GM23338 (cell line): ENCODE measurements around the gene GDAP1L1. TPM values are rescaled to one million over a fixed set of nuclear protein-coding genes. Genes with fewer than 3 reads are reported as not detected.

Source experiments
- ATAC-seq: fragments of 200-7000 bp; cut with Tn5 transposase; 3 replicates; pipeline ENCODE4 v1.9.1; 2020
- DNase-seq: peaks from one replicate; pipeline ENCODE4 v3.0.0-alpha.2; 2015; ENCODE audit warnings: low spot score
- H2AFZ ChIP-seq: fragments of 200-600 bp; sonication (generic); 2 replicates; pipeline ENCODE4 v1.8.0; 2016; ENCODE audit warnings: antibody characterized with exemption, mild to moderate bottlenecking, moderate library complexity
- H3F3A ChIP-seq: fragments of 200-600 bp; sonication (generic); replicated peaks from 2 replicates; pipeline ENCODE4 v1.8.0; 2017; ENCODE audit warnings: antibody characterized with exemption, mixed run types, low read depth
- H3K27ac ChIP-seq: fragments of 200-600 bp; sonication (generic); 2 replicates; pipeline ENCODE4 v1.6.1; 2016; ENCODE audit warnings: low read depth
- H3K27me3 ChIP-seq: fragments of 200-600 bp; sonication (generic); 2 replicates; pipeline ENCODE4 v1.8.0; 2016; ENCODE audit warnings: mild to moderate bottlenecking, mixed run types, moderate library complexity; ENCODE audit not compliant: insufficient read depth
- H3K36me3 ChIP-seq: fragments of 200-600 bp; sonication (generic); 2 replicates; pipeline ENCODE4 v1.8.0; 2016; ENCODE audit warnings: mild to moderate bottlenecking; ENCODE audit not compliant: insufficient read depth
- H3K4me1 ChIP-seq: fragments of 200-600 bp; sonication (generic); 2 replicates; pipeline ENCODE4 v1.8.0; 2016; ENCODE audit warnings: mild to moderate bottlenecking, moderate library complexity; ENCODE audit not compliant: insufficient read depth
- H3K4me2 ChIP-seq: fragments of 200-600 bp; sonication (generic); 2 replicates; pipeline ENCODE4 v1.7.1; 2017; ENCODE audit warnings: mixed run types
- H3K4me3 ChIP-seq: fragments of 200-600 bp; sonication (generic); 2 replicates; pipeline ENCODE4 v1.6.1; 2016; ENCODE audit warnings: mixed run types
- H3K79me2 ChIP-seq: fragments of 200-600 bp; sonication (generic); replicated peaks from 2 replicates; pipeline ENCODE4 v1.8.0; 2017; ENCODE audit warnings: mild to moderate bottlenecking; ENCODE audit not compliant: insufficient read depth
- H3K9me2 ChIP-seq: fragments of 200-600 bp; sonication (generic); 2 replicates; pipeline ENCODE4 v1.8.0; 2017; ENCODE audit not compliant: insufficient read depth
- H4K20me1 ChIP-seq: fragments of 200-600 bp; sonication (generic); replicated peaks from 2 replicates; pipeline ENCODE4 v1.8.0; 2017; ENCODE audit warnings: mild to moderate bottlenecking; ENCODE audit not compliant: insufficient read depth
- H3K27ac Mint-ChIP-seq: 2 replicates; pipeline ENCODE4 v1.8.0; 2020; ENCODE audit warnings: inconsistent platforms, mild to moderate bottlenecking, moderate library complexity, mixed read lengths
- H3K27me3 Mint-ChIP-seq: 3 replicates; pipeline ENCODE4 v1.8.0; 2022; ENCODE audit warnings: low read depth, mild to moderate bottlenecking, moderate library complexity, mixed read lengths, inconsistent platforms; ENCODE audit not compliant: insufficient read depth, poor library complexity
- H3K36me3 Mint-ChIP-seq: 3 replicates; pipeline ENCODE4 v1.8.0; 2021; ENCODE audit warnings: low read depth, mild to moderate bottlenecking, inconsistent platforms, moderate library complexity, mixed read lengths
- H3K4me1 Mint-ChIP-seq: 3 replicates; pipeline ENCODE4 v1.8.0; 2020; ENCODE audit warnings: mild to moderate bottlenecking, inconsistent platforms, mixed read lengths
- H3K4me3 Mint-ChIP-seq: 3 replicates; pipeline ENCODE4 v1.8.0; 2021; ENCODE audit warnings: moderate library complexity, mild to moderate bottlenecking, inconsistent platforms, mixed read lengths
- H3K9me3 Mint-ChIP-seq: 3 replicates; pipeline ENCODE4 v1.8.0; 2020; ENCODE audit warnings: moderate library complexity, mild to moderate bottlenecking, inconsistent platforms, mixed read lengths
- CREB1 ChIP-seq: fragments of 250-450 bp; sonication (Bioruptor Pico); IDR thresholded peaks from 2 replicates; pipeline ENCODE4 v1.5.0; 2020; ENCODE audit warnings: low read depth, mild to moderate bottlenecking, moderate library complexity
- EZH2 ChIP-seq: fragments of 200-600 bp; sonication (generic); IDR thresholded peaks from one replicate; pipeline ENCODE4 v1.8.0; 2017; ENCODE audit warnings: antibody characterized with exemption, mild to moderate bottlenecking, low read depth; ENCODE audit not compliant: unreplicated experiment
- EZH2phosphoT487 ChIP-seq: fragments of 200-600 bp; sonication (generic); IDR thresholded peaks from one replicate; pipeline ENCODE4 v1.8.1; 2018; ENCODE audit warnings: antibody characterized with exemption; ENCODE audit not compliant: unreplicated experiment
- JUNB ChIP-seq: IDR thresholded peaks from one replicate; pipeline ENCODE4 v1.6.1; 2016; ENCODE audit warnings: antibody characterized with exemption; ENCODE audit not compliant: unreplicated experiment
- NANOG ChIP-seq: IDR thresholded peaks from 2 replicates; pipeline ENCODE4 v1.6.1; 2016; ENCODE audit warnings: antibody characterized with exemption, borderline replicate concordance
- POLR2AphosphoS5 ChIP-seq: IDR thresholded peaks from 2 replicates; pipeline ENCODE4 v1.6.1; 2016; ENCODE audit warnings: antibody characterized with exemption, low read depth
- STAT1 ChIP-seq: IDR thresholded peaks from one replicate; pipeline ENCODE4 v1.6.1; 2016; ENCODE audit warnings: antibody characterized with exemption; ENCODE audit not compliant: unreplicated experiment
- ZNF114 ChIP-seq: fragments of 250-450 bp; sonication (Bioruptor Pico); IDR thresholded peaks from 2 replicates; pipeline ENCODE4 v1.5.0; 2020; ENCODE audit warnings: mild to moderate bottlenecking, moderate library complexity
- ZNF331 ChIP-seq: fragments of 250-450 bp; sonication (Bioruptor Pico); IDR thresholded peaks from 2 replicates; pipeline ENCODE4 v1.5.0; 2020; ENCODE audit warnings: low read depth, mild to moderate bottlenecking, moderate library complexity
- polyA plus RNA-seq: library from polyadenylated mRNA; unstranded; fragments of >200 nt; fragmentation: Nextera tagmentation; extraction: Ambion mirVana; gene quantifications from 2 replicates; pipeline ENCODE4 v1.2.1, GENCODE V29; 2016
- total RNA-seq: library from RNA; depleted of rRNA; stranded (reverse); fragments of >200 nt; shearing (Covaris generic); gene quantifications from 2 replicates; pipeline ENCODE4 v1.2.3, GENCODE V29; 2014
- TF ChIP-seq, protein P1 (sequence below): fragments of 250-450 bp; sonication (Bioruptor Pico); IDR thresholded peaks from 2 replicates; pipeline ENCODE4 v1.5.0; 2020; ENCODE audit warnings: mild to moderate bottlenecking, moderate library complexity
- TF ChIP-seq, protein P2 (sequence below): IDR thresholded peaks from 2 replicates; pipeline ENCODE4 v1.6.1; 2016; ENCODE audit warnings: antibody characterized with exemption
- TF ChIP-seq, protein P3 (sequence below): IDR thresholded peaks from one replicate; pipeline ENCODE4 v1.6.1; 2018; ENCODE audit warnings: antibody characterized with exemption; ENCODE audit not compliant: unreplicated experiment
- TF ChIP-seq, protein P4 (sequence below), 2 experiments: fragments of 200-600 bp in 1 of 2; sonication (generic) in 1 of 2; conservative IDR thresholded peaks; 2 replicates each; pipeline versions ENCODE4 v1.5.1 to v1.6.1; 2016 to 2017; ENCODE audit warnings: antibody characterized with exemption in 2 of 2, low read depth in 2 of 2, mild to moderate bottlenecking in 2 of 2, moderate library complexity in 1 of 2

The GDAP1L1 gene
- total and polyA plus RNA-seq, 2 experiments from 2014 or later = 4.5 to 11.2 TPM

DNA sequence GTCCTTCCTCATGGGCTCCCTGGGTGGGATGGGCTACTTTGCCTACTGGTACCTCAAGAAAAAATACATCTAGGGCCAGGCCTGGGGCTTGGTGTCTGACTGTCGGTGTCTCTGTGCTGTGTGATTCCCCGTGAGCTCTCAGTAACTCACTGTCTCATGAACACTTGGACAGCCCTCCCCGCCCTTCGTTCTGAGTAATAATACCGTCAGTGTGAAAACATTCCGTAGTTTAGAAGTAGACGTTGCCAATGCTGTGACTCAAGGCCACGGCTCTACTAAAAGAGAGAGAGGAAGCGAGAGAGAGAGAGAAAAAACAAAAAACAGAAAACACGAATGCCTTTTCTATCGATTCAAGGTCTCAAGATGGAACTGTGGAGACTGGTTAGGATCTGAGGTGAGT lies 32.1 kb downstream of the GDAP1L1 start:
- H3K27me3 Mint-ChIP-seq = no peaks in the 10 kb centered on the region
- no peaks in the 10 kb centered on the region for H3F3A ChIP-seq
- H3K4me1 Mint-ChIP-seq = no peaks in the 10 kb centered on the region
- H2AFZ ChIP-seq = no peak overlapping the region
- H3K4me1 ChIP-seq = no peaks in the 10 kb centered on the region
- no peaks in the 10 kb centered on the region for H3K9me3 Mint-ChIP-seq
- no peak overlapping the region for H3K4me3 Mint-ChIP-seq
- H3K27ac ChIP-seq = no peak overlapping the region
- ATAC-seq (no peak), DNase-seq (no peak)
- no peaks in the 10 kb centered on the region for H3K27me3 ChIP-seq
- H3K79me2 ChIP-seq = no peaks in the 10 kb centered on the region
- no peak overlapping the region for H3K4me3 ChIP-seq
- H4K20me1 ChIP-seq = no peaks in the 10 kb centered on the region; the same call in 1 of the 2 replicates
- no peak for TF ChIP-seq NANOG
- no peak for TF ChIP-seq STAT1
- TF ChIP-seq, protein P1, sequence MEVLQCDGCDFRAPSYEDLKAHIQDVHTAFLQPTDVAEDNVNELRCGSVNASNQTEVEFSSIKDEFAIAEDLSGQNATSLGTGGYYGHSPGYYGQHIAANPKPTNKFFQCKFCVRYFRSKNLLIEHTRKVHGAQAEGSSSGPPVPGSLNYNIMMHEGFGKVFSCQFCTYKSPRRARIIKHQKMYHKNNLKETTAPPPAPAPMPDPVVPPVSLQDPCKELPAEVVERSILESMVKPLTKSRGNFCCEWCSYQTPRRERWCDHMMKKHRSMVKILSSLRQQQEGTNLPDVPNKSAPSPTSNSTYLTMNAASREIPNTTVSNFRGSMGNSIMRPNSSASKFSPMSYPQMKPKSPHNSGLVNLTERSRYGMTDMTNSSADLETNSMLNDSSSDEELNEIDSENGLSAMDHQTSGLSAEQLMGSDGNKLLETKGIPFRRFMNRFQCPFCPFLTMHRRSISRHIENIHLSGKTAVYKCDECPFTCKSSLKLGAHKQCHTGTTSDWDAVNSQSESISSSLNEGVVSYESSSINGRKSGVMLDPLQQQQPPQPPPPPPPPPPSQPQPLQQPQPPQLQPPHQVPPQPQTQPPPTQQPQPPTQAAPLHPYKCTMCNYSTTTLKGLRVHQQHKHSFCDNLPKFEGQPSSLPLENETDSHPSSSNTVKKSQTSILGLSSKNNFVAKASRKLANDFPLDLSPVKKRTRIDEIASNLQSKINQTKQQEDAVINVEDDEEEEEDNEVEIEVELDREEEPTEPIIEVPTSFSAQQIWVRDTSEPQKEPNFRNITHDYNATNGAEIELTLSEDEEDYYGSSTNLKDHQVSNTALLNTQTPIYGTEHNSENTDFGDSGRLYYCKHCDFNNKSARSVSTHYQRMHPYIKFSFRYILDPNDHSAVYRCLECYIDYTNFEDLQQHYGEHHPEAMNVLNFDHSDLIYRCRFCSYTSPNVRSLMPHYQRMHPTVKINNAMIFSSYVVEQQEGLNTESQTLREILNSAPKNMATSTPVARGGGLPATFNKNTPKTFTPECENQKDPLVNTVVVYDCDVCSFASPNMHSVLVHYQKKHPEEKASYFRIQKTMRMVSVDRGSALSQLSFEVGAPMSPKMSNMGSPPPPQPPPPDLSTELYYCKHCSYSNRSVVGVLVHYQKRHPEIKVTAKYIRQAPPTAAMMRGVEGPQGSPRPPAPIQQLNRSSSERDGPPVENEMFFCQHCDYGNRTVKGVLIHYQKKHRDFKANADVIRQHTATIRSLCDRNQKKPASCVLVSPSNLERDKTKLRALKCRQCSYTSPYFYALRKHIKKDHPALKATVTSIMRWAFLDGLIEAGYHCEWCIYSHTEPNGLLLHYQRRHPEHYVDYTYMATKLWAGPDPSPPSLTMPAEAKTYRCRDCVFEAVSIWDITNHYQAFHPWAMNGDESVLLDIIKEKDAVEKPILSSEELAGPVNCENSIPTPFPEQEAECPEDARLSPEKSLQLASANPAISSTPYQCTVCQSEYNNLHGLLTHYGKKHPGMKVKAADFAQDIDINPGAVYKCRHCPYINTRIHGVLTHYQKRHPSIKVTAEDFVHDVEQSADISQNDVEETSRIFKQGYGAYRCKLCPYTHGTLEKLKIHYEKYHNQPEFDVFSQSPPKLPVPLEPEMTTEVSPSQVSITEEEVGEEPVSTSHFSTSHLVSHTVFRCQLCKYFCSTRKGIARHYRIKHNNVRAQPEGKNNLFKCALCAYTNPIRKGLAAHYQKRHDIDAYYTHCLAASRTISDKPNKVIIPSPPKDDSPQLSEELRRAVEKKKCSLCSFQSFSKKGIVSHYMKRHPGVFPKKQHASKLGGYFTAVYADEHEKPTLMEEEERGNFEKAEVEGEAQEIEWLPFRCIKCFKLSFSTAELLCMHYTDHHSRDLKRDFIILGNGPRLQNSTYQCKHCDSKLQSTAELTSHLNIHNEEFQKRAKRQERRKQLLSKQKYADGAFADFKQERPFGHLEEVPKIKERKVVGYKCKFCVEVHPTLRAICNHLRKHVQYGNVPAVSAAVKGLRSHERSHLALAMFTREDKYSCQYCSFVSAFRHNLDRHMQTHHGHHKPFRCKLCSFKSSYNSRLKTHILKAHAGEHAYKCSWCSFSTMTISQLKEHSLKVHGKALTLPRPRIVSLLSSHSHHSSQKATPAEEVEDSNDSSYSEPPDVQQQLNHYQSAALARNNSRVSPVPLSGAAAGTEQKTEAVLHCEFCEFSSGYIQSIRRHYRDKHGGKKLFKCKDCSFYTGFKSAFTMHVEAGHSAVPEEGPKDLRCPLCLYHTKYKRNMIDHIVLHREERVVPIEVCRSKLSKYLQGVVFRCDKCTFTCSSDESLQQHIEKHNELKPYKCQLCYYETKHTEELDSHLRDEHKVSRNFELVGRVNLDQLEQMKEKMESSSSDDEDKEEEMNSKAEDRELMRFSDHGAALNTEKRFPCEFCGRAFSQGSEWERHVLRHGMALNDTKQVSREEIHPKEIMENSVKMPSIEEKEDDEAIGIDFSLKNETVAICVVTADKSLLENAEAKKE = no peak
- TF ChIP-seq ZNF114 (CRISPR knock-in tag) = no peak
- no peak for TF ChIP-seq CREB1
- TF ChIP-seq, protein P2, sequence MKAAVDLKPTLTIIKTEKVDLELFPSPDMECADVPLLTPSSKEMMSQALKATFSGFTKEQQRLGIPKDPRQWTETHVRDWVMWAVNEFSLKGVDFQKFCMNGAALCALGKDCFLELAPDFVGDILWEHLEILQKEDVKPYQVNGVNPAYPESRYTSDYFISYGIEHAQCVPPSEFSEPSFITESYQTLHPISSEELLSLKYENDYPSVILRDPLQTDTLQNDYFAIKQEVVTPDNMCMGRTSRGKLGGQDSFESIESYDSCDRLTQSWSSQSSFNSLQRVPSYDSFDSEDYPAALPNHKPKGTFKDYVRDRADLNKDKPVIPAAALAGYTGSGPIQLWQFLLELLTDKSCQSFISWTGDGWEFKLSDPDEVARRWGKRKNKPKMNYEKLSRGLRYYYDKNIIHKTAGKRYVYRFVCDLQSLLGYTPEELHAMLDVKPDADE = no peak
- no peak for TF ChIP-seq POLR2AphosphoS5
- no peak for TF ChIP-seq JUNB
- no peak for TF ChIP-seq ZNF331 (CRISPR knock-in tag)
- TF ChIP-seq, protein P3, sequence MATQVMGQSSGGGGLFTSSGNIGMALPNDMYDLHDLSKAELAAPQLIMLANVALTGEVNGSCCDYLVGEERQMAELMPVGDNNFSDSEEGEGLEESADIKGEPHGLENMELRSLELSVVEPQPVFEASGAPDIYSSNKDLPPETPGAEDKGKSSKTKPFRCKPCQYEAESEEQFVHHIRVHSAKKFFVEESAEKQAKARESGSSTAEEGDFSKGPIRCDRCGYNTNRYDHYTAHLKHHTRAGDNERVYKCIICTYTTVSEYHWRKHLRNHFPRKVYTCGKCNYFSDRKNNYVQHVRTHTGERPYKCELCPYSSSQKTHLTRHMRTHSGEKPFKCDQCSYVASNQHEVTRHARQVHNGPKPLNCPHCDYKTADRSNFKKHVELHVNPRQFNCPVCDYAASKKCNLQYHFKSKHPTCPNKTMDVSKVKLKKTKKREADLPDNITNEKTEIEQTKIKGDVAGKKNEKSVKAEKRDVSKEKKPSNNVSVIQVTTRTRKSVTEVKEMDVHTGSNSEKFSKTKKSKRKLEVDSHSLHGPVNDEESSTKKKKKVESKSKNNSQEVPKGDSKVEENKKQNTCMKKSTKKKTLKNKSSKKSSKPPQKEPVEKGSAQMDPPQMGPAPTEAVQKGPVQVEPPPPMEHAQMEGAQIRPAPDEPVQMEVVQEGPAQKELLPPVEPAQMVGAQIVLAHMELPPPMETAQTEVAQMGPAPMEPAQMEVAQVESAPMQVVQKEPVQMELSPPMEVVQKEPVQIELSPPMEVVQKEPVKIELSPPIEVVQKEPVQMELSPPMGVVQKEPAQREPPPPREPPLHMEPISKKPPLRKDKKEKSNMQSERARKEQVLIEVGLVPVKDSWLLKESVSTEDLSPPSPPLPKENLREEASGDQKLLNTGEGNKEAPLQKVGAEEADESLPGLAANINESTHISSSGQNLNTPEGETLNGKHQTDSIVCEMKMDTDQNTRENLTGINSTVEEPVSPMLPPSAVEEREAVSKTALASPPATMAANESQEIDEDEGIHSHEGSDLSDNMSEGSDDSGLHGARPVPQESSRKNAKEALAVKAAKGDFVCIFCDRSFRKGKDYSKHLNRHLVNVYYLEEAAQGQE = no peak
- no peak for TF ChIP-seq EZH2
- TF ChIP-seq, protein P4, sequence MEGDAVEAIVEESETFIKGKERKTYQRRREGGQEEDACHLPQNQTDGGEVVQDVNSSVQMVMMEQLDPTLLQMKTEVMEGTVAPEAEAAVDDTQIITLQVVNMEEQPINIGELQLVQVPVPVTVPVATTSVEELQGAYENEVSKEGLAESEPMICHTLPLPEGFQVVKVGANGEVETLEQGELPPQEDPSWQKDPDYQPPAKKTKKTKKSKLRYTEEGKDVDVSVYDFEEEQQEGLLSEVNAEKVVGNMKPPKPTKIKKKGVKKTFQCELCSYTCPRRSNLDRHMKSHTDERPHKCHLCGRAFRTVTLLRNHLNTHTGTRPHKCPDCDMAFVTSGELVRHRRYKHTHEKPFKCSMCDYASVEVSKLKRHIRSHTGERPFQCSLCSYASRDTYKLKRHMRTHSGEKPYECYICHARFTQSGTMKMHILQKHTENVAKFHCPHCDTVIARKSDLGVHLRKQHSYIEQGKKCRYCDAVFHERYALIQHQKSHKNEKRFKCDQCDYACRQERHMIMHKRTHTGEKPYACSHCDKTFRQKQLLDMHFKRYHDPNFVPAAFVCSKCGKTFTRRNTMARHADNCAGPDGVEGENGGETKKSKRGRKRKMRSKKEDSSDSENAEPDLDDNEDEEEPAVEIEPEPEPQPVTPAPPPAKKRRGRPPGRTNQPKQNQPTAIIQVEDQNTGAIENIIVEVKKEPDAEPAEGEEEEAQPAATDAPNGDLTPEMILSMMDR (conservative IDR thresholded peaks at IDR 0.05; ENCODE audit: low read depth in 2 of 2) = no peak
- TF ChIP-seq EZH2phosphoT487 = no peak
- H3K4me2 ChIP-seq = no peak overlapping the region
- no peaks in the 10 kb centered on the region for H3K36me3 Mint-ChIP-seq
- H3K27ac Mint-ChIP-seq = no peak overlapping the region
- H3K36me3 ChIP-seq = no peaks in the 10 kb centered on the region
- no peaks in the 10 kb centered on the region for H3K9me2 ChIP-seq
